OCI-LY1 (cell line): ENCODE results near the gene HOXC4.

Source experiments
- H2AFZ ChIP-seq: fragments of 200-600 bp; sonication (generic), shearing (Covaris generic); 2 replicates; pipeline ENCODE4 v1.6.0; 2014; ENCODE audit warnings: antibody characterized with exemption, mild to moderate bottlenecking, low read length
- H3F3A ChIP-seq: fragments of 200-600 bp; sonication (generic), shearing (Covaris generic); 2 replicates; pipeline ENCODE4 v1.6.0; 2014; ENCODE audit warnings: mild to moderate bottlenecking, antibody characterized with exemption, low read length, moderate library complexity; ENCODE audit not compliant: insufficient read depth
- H3K27ac ChIP-seq: fragments of 200-600 bp; sonication (generic); 2 replicates; pipeline ENCODE4 v1.5.1; 2014; ENCODE audit warnings: low read length, mixed run types, mild to moderate bottlenecking, low read depth; ENCODE audit not compliant: poor library complexity, severe bottlenecking
- H3K27me3 ChIP-seq: fragments of 200-600 bp; sonication (generic); 2 replicates; pipeline ENCODE4 v1.6.0; 2014; ENCODE audit warnings: antibody characterized with exemption, mild to moderate bottlenecking, low read length, moderate library complexity; ENCODE audit not compliant: insufficient read depth
- H3K36me3 ChIP-seq: fragments of 200-600 bp; sonication (generic); 2 replicates; pipeline ENCODE4 v1.6.1; 2014; ENCODE audit warnings: mild to moderate bottlenecking, antibody characterized with exemption, low read length, moderate library complexity, mixed read lengths; ENCODE audit not compliant: insufficient read depth
- H3K4me1 ChIP-seq: fragments of 200-600 bp; sonication (generic); 2 replicates; pipeline ENCODE4 v1.5.1; 2014; ENCODE audit warnings: mild to moderate bottlenecking, low read length, moderate library complexity; ENCODE audit not compliant: insufficient read depth, severe bottlenecking
- H3K4me2 ChIP-seq: fragments of 200-600 bp; sonication (generic), shearing (Covaris generic); 2 replicates; pipeline ENCODE4 v1.6.1; 2014; ENCODE audit warnings: low read length
- H3K4me3 ChIP-seq: fragments of 200-600 bp; sonication (generic); 2 replicates; pipeline ENCODE4 v1.5.1; 2014; ENCODE audit warnings: low read length, low read depth, mild to moderate bottlenecking, mixed read lengths; ENCODE audit not compliant: poor library complexity, severe bottlenecking
- H3K79me2 ChIP-seq: fragments of 200-600 bp; shearing (Covaris generic); 2 replicates; pipeline ENCODE4 v1.6.1; 2016; ENCODE audit warnings: mixed run types, low read length, mixed read lengths; ENCODE audit not compliant: insufficient read depth
- H3K9ac ChIP-seq: fragments of 200-600 bp; sonication (generic), shearing (Covaris generic); 2 replicates; pipeline ENCODE4 v1.6.1; 2014; ENCODE audit warnings: mild to moderate bottlenecking, low read length, mixed read lengths
- H3K9me2 ChIP-seq: fragments of 200-600 bp; sonication (generic), shearing (Covaris generic); 2 replicates; pipeline ENCODE4 v1.6.1; 2014; ENCODE audit warnings: low read depth, mild to moderate bottlenecking, low read length, mixed read lengths
- H3K9me3 ChIP-seq: fragments of 200-600 bp; shearing (Covaris generic); 2 replicates; pipeline ENCODE4 v1.6.1; 2014; ENCODE audit warnings: low read length, mixed read lengths
- H4K20me1 ChIP-seq: fragments of 200-600 bp; sonication (generic), shearing (Covaris generic); 2 replicates; pipeline ENCODE4 v1.6.0; 2016; ENCODE audit warnings: mild to moderate bottlenecking, low read length; ENCODE audit not compliant: insufficient read depth
- CTCF ChIP-seq: fragments of 200-600 bp; sonication (generic), shearing (Covaris generic); IDR thresholded peaks from 2 replicates; pipeline ENCODE4 v1.5.1; 2017; ENCODE audit warnings: mild to moderate bottlenecking, antibody characterized with exemption, low read length, moderate library complexity, mixed read lengths
- EZH2 ChIP-seq: fragments of 200-600 bp; sonication (generic), shearing (Covaris generic); IDR thresholded peaks from 2 replicates; pipeline ENCODE4 v1.8.0; 2017; ENCODE audit warnings: borderline replicate concordance, mixed run types, mild to moderate bottlenecking, antibody characterized with exemption, low read length, moderate library complexity, mixed read lengths

HOXC4 gene

GRCh38 chr12:54007538-54008259, 45.9 kb upstream of the HOXC4 start:
- Histone ChIP-seq H3K27me3 (peaks cover 7% of the 10 kb centered on the region; the same call in 1 of the 2 replicates), H4K20me1 (no peaks in the 10 kb centered on the region), H3K36me3 (no peaks in the 10 kb centered on the region), H3K4me2 (no peak overlapping the region), H3K27ac (no peak overlapping the region), H2AFZ (no peak overlapping the region), H3K9ac (no peak overlapping the region), H3K4me1 (peaks cover 6% of the 10 kb centered on the region), H3F3A (no peaks in the 10 kb centered on the region), H3K9me2 (no peaks in the 10 kb centered on the region), H3K9me3 (no peaks in the 10 kb centered on the region), H3K79me2 (no peaks in the 10 kb centered on the region), H3K4me3 (no peak overlapping the region)
- no peak for TF ChIP-seq EZH2
- TF ChIP-seq CTCF: no peak

- Histone ChIP-seq H3K27me3 (peaks cover 10% of the 10 kb centered on the region; the same call in 1 of the 2 replicates), H3F3A (no peaks in the 10 kb centered on the region), H3K27ac (no peak overlapping the region), H2AFZ (no peak overlapping the region), H3K9ac (no peak overlapping the region), H3K9me3 (no peaks in the 10 kb centered on the region), H3K4me3 (no peak overlapping the region), H3K79me2 (no peaks in the 10 kb centered on the region), H4K20me1 (no peaks in the 10 kb centered on the region), H3K4me1 (peaks cover 6% of the 10 kb centered on the region), H3K9me2 (no peaks in the 10 kb centered on the region), H3K36me3 (no peaks in the 10 kb centered on the region), H3K4me2 (no peak overlapping the region)
- TF ChIP-seq EZH2: no peak
These were observed 45.4 kb upstream of the HOXC4 start for GRCh38 chr12:54008260-54008552.

- H2AFZ ChIP-seq: no peak overlapping the region
- H3K27ac ChIP-seq: no peak overlapping the region
- H3K4me2 ChIP-seq: no peak overlapping the region; the same call in 1 of the 2 replicates
- H3K9ac ChIP-seq: no peak overlapping the region
- H3K9me2 ChIP-seq: no peaks in the 10 kb centered on the region
- H3K4me1 ChIP-seq: peaks cover 6% of the 10 kb centered on the region
- H3K36me3 ChIP-seq: no peaks in the 10 kb centered on the region
- no peak overlapping the region for H3K4me3 ChIP-seq
- no peaks in the 10 kb centered on the region for H3F3A ChIP-seq
- H3K9me3 ChIP-seq: no peaks in the 10 kb centered on the region
- no peak for TF ChIP-seq EZH2
- no peak for TF ChIP-seq CTCF
- no peaks in the 10 kb centered on the region for H4K20me1 ChIP-seq
- peaks cover 10% of the 10 kb centered on the region; the same call in 1 of the 2 replicates for H3K27me3 ChIP-seq
- H3K79me2 ChIP-seq: no peaks in the 10 kb centered on the region
These were observed 44.2 kb upstream of the HOXC4 start for GRCh38 chr12:54009171-54010052.
